GM21515 (cell line): ENCODE data around the gene PRPF6.
A peak's percentile ranks its signal among the peaks of the same experiment; 100 is the strongest.

Source experiments
- ATAC-seq: cut with Tn5 transposase; IDR thresholded peaks from one replicate; pipeline ENCODE4 v1.9.1; 2021; ENCODE audit not compliant: unreplicated experiment

PRPF6 gene

GRCh38 chr20:64058536-64058935 is 77.6 kb downstream of the PRPF6 start:
- ATAC-seq = no peak

GRCh38 chr20:64062276-64062595 is 81.3 kb downstream of the PRPF6 start:
- no peak for ATAC-seq

GRCh38 chr20:64062596-64063388 is 81.9 kb downstream of the PRPF6 start, which contains the start of gene TCEA2:
Gene TCEA2, plus strand, starts transcription at chr20:64063198. Its CDS starts 115 bp downstream, at chr20:64063313.
- ATAC-seq = peak; percentile 70

- ATAC-seq = no peak
Measured at GRCh38 chr20:64063389-64064144, 82.6 kb downstream of the PRPF6 start.

GRCh38 chr20:64064145-64064698 is 83.3 kb downstream of the PRPF6 start:
- ATAC-seq = no peak

- ATAC-seq = no peak
Measured at GRCh38 chr20:64065062-64065973, 84.4 kb downstream of the PRPF6 start.

- peak; percentile 35 for ATAC-seq
Measured at GRCh38 chr20:64065974-64066343, 85.0 kb downstream of the PRPF6 start.

GRCh38 chr20:64067005-64067632 is 86.2 kb downstream of the PRPF6 start:
- ATAC-seq = no peak

GRCh38 chr20:64067733-64068307 is 86.9 kb downstream of the PRPF6 start:
- ATAC-seq = no peak

- no peak for ATAC-seq
Measured at GRCh38 chr20:64068386-64069208, 87.7 kb downstream of the PRPF6 start.

- no peak for ATAC-seq
Measured at GRCh38 chr20:64069209-64069613, 88.3 kb downstream of the PRPF6 start.

GRCh38 chr20:64069614-64070243 is 88.8 kb downstream of the PRPF6 start:
- ATAC-seq = no peak

GRCh38 chr20:64070244-64070993 is 89.5 kb downstream of the PRPF6 start:
- no peak for ATAC-seq

- ATAC-seq = no peak
Measured at GRCh38 chr20:64071341-64072332, 90.7 kb downstream of the PRPF6 start.

GRCh38 chr20:64072498-64073063 is 91.6 kb downstream of the PRPF6 start:
- no peak for ATAC-seq

GRCh38 chr20:64073476-64074183 is 92.7 kb downstream of the PRPF6 start:
- no peak for ATAC-seq
